Kidney (tissue), 14 donors: ENCODE results near the gene FLNA. TPM values are rescaled to one million over a fixed set of nuclear protein-coding genes. Genes with fewer than 3 reads are reported as not detected.

ENCODE experiments used
- DNase-seq, 5 donors: peaks; one replicate each; pipeline ENCODE4 v3.0.0-alpha.2; 2013 to 2020
- FAIRE-seq: peaks from 2 replicates; lab custom pipeline; 2012; peaks lifted over from hg19 to GRCh38; lab: Jason Lieb, UNC
- H3K27ac ChIP-seq, 2 donors: one replicate each; pipeline ENCODE4 v1.7.0; 2013; ENCODE audit warnings: low read depth in 2 of 2, low read length in 2 of 2, inconsistent platforms in 1 of 2
- H3K27me3 ChIP-seq: one replicate; pipeline ENCODE4 v1.7.1; 2013; ENCODE audit warnings: low read length, inconsistent platforms; ENCODE audit not compliant: control insufficient read depth, insufficient read depth
- H3K36me3 ChIP-seq, 3 donors: one replicate each; pipeline versions ENCODE4 v1.7.0 to v1.7.1; 2013; ENCODE audit warnings: low read length in 3 of 3, control low read depth in 1 of 3, inconsistent platforms in 1 of 3; ENCODE audit not compliant: insufficient read depth in 3 of 3, control insufficient read depth in 2 of 3
- H3K4me1 ChIP-seq, 3 donors: one replicate each; pipeline versions ENCODE4 v1.7.0 to v1.7.1; 2013; ENCODE audit warnings: low read length in 3 of 3, inconsistent platforms in 1 of 3, low read depth in 1 of 3; ENCODE audit not compliant: control insufficient read depth in 2 of 3, insufficient read depth in 2 of 3
- H3K4me3 ChIP-seq, 3 donors: one replicate each; pipeline versions ENCODE4 v1.7.0 to v1.8.1; 2013; ENCODE audit warnings: low read length in 3 of 3, control low read depth in 1 of 3, inconsistent platforms in 1 of 3
- H3K9ac ChIP-seq, 3 donors: one replicate each; pipeline versions ENCODE4 v1.7.0 to v1.7.1; 2013; ENCODE audit warnings: low read length in 3 of 3, control low read depth in 1 of 3, inconsistent platforms in 1 of 3
- H3K9me3 ChIP-seq, 3 donors: one replicate each; pipeline versions ENCODE4 v1.7.0 to v1.7.1; 2013; ENCODE audit warnings: low read length in 3 of 3, control low read depth in 1 of 3, inconsistent platforms in 1 of 3; ENCODE audit not compliant: control insufficient read depth in 2 of 3, insufficient read depth in 1 of 3
- CTCF ChIP-seq: IDR thresholded peaks from 3 replicates; pipeline ENCODE4 v1.5.1; 2012; ENCODE audit warnings: mild to moderate bottlenecking, moderate library complexity, borderline replicate concordance; ENCODE audit not compliant: insufficient read depth; ENCODE audit errors: extremely low read depth
- intact Hi-C: fragments of 100-400 bp; cut with DNase I; formaldehyde crosslinking; loops from one replicate; pipeline ENCODE4 v1.11.1; 2022
- polyA plus RNA-seq: library from polyadenylated mRNA; stranded (reverse); fragments of 350-450 nt; fragmentation: Illumina TruSeq; extraction: RNeasy Lipid Tissue Mini Kit (QIAGEN cat#74804); gene quantifications from one replicate; pipeline ENCODE4 v1.2.3, GENCODE V29; 2014; ENCODE audit warnings: low read depth, low replicate concordance; ENCODE audit not compliant: insufficient read depth
- total RNA-seq: library from RNA; stranded (reverse); fragmentation: NEBNext Ultra II Directional; extraction: Animal tissue kit (Norgen Biotek cat#: 25700); gene quantifications from one replicate; pipeline ENCODE4 v1.2.1, GENCODE V29; 2021
- donor health status: control.
- donor health status: control.
- donor health status: control.
- donor health status: control.
- donor health status: control.
- donor health status: DM: yes; HTN: yes; CAD: no.
- donor health status: Normal renal cell carcinoma (clear cell type).

Gene FLNA
- total and polyA plus RNA-seq, 2 donors from 2014 or later = 421 to 1,036 TPM

- Histone ChIP-seq H3K9me3 (no peaks in the 10 kb centered on the region), H3K4me3 (no peak overlapping the region), H3K27ac (no peak overlapping the region), H3K4me1 (peaks cover 0 to 7% (median 0%) of the 10 kb centered on the region in 3 donors), H3K9ac (no peak overlapping the region), H3K27me3 (no peaks in the 10 kb centered on the region), H3K36me3 (peaks cover 0 to 2% (median 0%) of the 10 kb centered on the region in 3 donors)
- intact Hi-C loops = no loop called here
- TF ChIP-seq CTCF = peak; percentile 22
- no peak for FAIRE-seq
- peak in 2 of 5 donors; percentile 27 to 66 for DNase-seq
These were observed 10.0 kb upstream of the FLNA start for GRCh38 chrX:154384284-154384892.

DNA sequence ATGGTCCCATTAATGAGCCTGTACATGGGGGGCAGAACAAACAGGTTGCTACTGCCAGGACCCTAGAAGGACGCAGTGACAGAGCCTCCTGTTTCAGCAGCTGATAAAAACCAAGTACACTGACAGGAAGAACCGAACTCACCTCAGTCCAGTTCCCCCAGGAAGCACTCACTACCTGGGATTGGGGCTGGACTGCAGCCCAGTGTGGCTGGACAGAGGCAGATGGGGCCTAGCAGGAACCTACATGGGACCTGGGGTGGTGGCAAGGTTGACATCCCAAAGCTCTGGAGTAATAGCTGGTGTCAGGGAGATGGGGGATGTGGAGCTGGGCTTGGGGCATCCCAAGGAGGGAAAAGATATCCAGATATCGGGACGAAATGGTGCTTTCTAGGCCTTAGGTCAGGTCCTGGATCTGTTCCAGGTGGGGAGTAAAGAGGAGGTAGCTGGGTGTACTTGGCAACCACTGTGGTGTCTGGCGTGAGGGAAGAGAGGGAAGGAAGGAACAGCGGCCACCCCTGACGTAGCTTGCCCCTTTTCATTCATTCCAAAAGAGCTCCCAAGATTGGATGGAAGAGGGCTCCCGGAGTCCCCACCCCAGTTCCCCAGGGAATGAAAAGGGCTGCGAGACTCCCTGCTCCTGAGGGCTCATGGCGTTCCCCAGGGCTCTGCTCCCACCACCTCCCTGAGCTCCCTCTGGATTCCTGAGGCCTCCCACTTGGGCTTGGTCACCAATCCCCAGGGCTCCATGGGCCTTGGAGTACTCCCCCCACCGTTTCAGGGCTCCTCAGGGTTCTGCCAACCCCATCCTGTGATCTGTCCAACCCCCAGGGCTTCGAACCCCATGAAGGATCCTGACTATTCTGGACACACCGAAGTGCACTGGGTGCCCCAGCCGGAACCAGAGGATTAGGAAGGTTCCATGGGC, 9.2 kb upstream of the FLNA start:
- no peak for TF ChIP-seq CTCF
- H3K4me3 ChIP-seq = no peak overlapping the region
- no peak for DNase-seq
- H3K9ac ChIP-seq = no peak overlapping the region
- peaks cover 0 to 2% (median 0%) of the 10 kb centered on the region in 3 donors for H3K36me3 ChIP-seq
- H3K27ac ChIP-seq = no peak overlapping the region
- FAIRE-seq = no peak
- H3K27me3 ChIP-seq = no peaks in the 10 kb centered on the region
- no peaks in the 10 kb centered on the region for H3K9me3 ChIP-seq
- peaks cover 0 to 7% (median 0%) of the 10 kb centered on the region in 3 donors for H3K4me1 ChIP-seq
- intact Hi-C loops = no loop called here

DNA sequence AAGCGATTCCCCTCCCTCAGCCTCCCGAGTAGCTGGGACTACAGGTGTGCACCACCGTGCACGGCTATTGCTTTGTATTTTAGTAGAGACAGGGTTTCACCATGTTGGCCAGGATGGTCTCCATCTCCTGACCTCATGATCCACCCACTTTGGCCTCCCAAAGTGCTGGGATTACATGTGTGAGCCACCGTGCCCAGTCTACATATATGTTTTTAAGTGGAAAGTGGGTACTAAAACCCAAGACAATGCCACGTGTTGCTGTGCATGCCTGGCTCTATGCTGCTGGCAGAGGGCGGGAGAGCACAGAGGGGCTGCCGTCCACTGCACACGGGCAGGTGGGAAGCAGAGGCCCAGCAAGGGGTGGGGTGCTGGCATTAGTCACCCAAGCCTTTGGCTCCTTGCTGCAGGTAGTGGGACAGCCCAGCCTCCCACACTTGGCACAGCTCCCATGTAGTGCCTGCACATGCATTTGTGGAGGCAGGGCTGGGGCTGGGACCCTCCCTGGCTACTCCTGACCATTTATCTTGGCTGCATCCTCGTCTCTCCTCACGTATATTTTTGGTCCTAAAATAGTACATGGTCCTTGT, 8.1 kb upstream of the FLNA start:
- Histone ChIP-seq H3K36me3 (peaks cover 0 to 2% (median 0%) of the 10 kb centered on the region in 3 donors), H3K4me3 (no peak overlapping the region), H3K9ac (no peak overlapping the region), H3K27ac (no peak overlapping the region), H3K27me3 (no peaks in the 10 kb centered on the region), H3K4me1 (peaks cover 0 to 7% (median 0%) of the 10 kb centered on the region in 3 donors), H3K9me3 (no peaks in the 10 kb centered on the region)
- TF ChIP-seq CTCF = no peak
- no peak for DNase-seq
- intact Hi-C loops = no loop called here
- FAIRE-seq = no peak
